ENCODE measurements around the gene ZSWIM8.
A peak's percentile ranks its signal among the peaks of the same experiment; 100 is the strongest.

ZSWIM8 gene

DNA sequence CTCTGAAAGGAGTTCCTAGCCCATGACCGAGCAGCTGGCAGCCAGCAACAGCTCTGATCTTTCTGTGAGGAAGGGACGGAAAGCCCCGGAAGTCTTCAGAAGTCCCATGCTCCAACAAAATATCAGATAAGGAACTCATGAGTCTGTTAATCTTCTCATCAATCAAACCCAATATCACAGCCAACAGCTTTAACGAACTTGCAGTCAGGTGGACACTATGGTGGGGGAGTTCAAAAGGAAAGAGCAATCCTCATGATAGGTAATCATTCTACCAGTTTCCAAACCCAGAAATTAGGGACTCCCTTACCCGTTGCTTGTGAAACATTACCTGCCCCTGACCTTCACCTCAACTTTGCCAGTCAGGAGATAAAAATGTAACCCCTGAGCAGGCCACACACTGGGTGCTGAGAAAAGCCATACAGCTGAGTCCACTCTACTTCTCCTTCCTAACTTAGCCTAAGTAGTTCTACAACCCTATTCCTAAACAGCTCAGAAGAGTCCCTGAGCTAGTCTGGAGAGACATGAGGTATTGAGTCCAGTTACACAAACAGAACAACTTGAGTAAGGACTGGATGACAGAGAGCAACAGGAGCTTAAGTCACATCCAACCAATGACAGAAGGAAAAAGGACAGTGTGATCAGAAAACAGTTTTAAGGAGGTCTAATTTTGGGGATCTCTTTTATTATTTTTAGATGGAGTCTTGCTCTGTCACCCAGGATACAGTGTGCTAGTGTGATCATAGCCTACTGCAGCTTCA lies 23.8 kb downstream of the ZSWIM8 start:
- Histone ChIP-seq H4K20me1 (ENCODE audit: insufficient read depth, low read length) (no peaks in the 10 kb centered on the region), H3K4me3 (ENCODE audit: low read length) (no peak overlapping the region), H3K36me3 (replicated peaks; ENCODE audit: insufficient read depth, low read length) (no peaks in the 10 kb centered on the region), H3K4me2 (ENCODE audit: low read depth, low read length) (no peak overlapping the region), H3K27me3 (replicated peaks; ENCODE audit: insufficient read depth, low read length) (no peaks in the 10 kb centered on the region), H3K79me2 (ENCODE audit: low read length) (peaks cover 12% of the 10 kb centered on the region), H3K4me1 (ENCODE audit: low read length) (peaks cover 5% of the 10 kb centered on the region), H2AFZ (ENCODE audit: low read length) (no peak overlapping the region), H3K9ac (ENCODE audit: low read length) (no peak overlapping the region), H3F3A (ENCODE audit: insufficient read depth, low read length) (peaks cover 18% of the 10 kb centered on the region), H3K9me2 (replicated peaks; ENCODE audit: insufficient read depth, low read length) (no peaks in the 10 kb centered on the region), H3K27ac (ENCODE audit: low read length) (no peak overlapping the region), H3K9me3 (replicated peaks; ENCODE audit: insufficient read depth, low read length) (no peaks in the 10 kb centered on the region)
- DNase-seq, result no peak
- TF ChIP-seq, protein P1, sequence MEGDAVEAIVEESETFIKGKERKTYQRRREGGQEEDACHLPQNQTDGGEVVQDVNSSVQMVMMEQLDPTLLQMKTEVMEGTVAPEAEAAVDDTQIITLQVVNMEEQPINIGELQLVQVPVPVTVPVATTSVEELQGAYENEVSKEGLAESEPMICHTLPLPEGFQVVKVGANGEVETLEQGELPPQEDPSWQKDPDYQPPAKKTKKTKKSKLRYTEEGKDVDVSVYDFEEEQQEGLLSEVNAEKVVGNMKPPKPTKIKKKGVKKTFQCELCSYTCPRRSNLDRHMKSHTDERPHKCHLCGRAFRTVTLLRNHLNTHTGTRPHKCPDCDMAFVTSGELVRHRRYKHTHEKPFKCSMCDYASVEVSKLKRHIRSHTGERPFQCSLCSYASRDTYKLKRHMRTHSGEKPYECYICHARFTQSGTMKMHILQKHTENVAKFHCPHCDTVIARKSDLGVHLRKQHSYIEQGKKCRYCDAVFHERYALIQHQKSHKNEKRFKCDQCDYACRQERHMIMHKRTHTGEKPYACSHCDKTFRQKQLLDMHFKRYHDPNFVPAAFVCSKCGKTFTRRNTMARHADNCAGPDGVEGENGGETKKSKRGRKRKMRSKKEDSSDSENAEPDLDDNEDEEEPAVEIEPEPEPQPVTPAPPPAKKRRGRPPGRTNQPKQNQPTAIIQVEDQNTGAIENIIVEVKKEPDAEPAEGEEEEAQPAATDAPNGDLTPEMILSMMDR (IDR thresholded peaks at IDR 0.05; ENCODE audit: low read length), result no peak
- no peak for TF ChIP-seq EZH2 (optimal IDR thresholded peaks at IDR 0.05; ENCODE audit: low read depth, low read length)
- no peak for TF ChIP-seq EZH2phosphoT487 (IDR thresholded peaks at IDR 0.05; ENCODE audit: low read length)

DNA sequence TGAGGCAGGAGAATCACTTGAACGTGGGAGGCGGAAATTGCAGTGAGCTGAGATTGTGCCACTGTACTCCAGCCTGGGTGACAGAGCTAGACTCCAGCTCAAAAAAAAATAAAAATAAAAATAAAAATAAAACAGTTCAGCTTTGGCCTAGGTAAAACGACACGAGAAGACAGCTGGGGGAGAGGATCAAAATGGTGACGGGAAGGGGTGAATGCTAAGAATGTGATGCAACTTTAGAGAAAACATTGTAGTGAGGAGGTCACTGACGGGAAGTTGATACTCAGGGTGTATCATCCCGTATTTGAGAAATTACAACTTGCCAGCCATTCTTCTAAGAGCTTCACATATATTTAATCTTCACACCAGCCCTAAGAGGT lies 24.9 kb downstream of the ZSWIM8 start:
- H3K4me2 ChIP-seq (ENCODE audit: low read depth, low read length), result peak overlapping the region; percentile 90
- H3K36me3 ChIP-seq (replicated peaks; ENCODE audit: insufficient read depth, low read length), result no peaks in the 10 kb centered on the region
- H2AFZ ChIP-seq (ENCODE audit: low read length), result peak overlapping the region; percentile 77; the same call in 1 of the 2 replicates
- no peaks in the 10 kb centered on the region for H4K20me1 ChIP-seq (ENCODE audit: insufficient read depth, low read length)
- no peaks in the 10 kb centered on the region for H3K27me3 ChIP-seq (replicated peaks; ENCODE audit: insufficient read depth, low read length)
- H3K79me2 ChIP-seq (ENCODE audit: low read length), result peaks cover 12% of the 10 kb centered on the region
- no peaks in the 10 kb centered on the region for H3K4me1 ChIP-seq (ENCODE audit: low read length)
- peak overlapping the region; percentile 79; the same call in 1 of the 2 replicates for H3K9ac ChIP-seq (ENCODE audit: low read length)
- TF ChIP-seq EZH2phosphoT487 (IDR thresholded peaks at IDR 0.05; ENCODE audit: low read length) (no peak), EZH2 (optimal IDR thresholded peaks at IDR 0.05; ENCODE audit: low read depth, low read length) (no peak)
- TF ChIP-seq, protein P1 (IDR thresholded peaks at IDR 0.05; ENCODE audit: low read length), result no peak
- H3K9me3 ChIP-seq (replicated peaks; ENCODE audit: insufficient read depth, low read length), result no peaks in the 10 kb centered on the region
- H3F3A ChIP-seq (ENCODE audit: insufficient read depth, low read length), result peaks cover 14% of the 10 kb centered on the region
- no peak for DNase-seq
- H3K27ac ChIP-seq (ENCODE audit: low read length), result no peak overlapping the region
- no peaks in the 10 kb centered on the region for H3K9me2 ChIP-seq (replicated peaks; ENCODE audit: insufficient read depth, low read length)
- H3K4me3 ChIP-seq (ENCODE audit: low read length), result peak overlapping the region; percentile 91

DNA sequence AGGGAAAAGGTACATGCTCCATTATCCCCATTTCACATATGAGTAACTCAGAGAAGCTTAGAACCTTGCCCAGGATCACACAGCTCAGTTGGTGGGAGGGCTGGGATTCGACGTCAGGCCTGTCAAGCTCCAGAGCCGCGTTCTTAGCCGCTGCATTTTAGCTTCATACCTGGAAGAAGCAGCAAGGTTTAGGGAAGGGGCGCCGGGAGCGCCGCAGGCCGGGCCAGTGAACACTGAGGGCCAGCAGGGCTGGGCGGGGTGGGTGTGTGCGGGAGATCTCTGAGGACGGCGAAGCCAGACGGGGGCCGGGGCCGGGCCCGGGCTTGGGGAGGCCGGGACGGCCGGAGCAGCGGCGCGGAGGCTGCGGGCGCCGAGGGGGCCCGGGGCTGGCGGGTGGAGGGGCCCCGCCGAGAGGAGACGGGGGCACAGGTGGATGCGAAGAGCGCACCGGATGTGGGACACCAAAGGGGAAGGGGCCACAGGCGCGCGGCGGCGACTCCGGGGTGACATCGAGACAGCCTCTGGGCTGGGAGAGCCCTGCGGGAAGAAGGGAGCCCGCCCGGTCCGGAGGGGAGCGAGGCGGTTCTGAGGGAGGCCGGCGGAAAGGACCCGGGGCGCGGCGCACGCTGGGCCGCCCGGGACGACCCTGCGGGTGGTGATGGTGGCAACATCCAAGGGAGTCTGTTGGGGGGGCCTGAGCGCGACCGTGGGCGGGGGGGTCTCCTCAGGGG lies 25.5 kb downstream of the ZSWIM8 start:
- peak; percentile 34 for DNase-seq
- H3K79me2 ChIP-seq (ENCODE audit: low read length), result peaks cover 12% of the 10 kb centered on the region
- H3K36me3 ChIP-seq (replicated peaks; ENCODE audit: insufficient read depth, low read length), result no peaks in the 10 kb centered on the region
- H3K9me2 ChIP-seq (replicated peaks; ENCODE audit: insufficient read depth, low read length), result no peaks in the 10 kb centered on the region
- no peaks in the 10 kb centered on the region for H3K9me3 ChIP-seq (replicated peaks; ENCODE audit: insufficient read depth, low read length)
- H3K4me3 ChIP-seq (ENCODE audit: low read length), result peak overlapping the region; percentile 91
- peak overlapping the region; percentile 77 for H2AFZ ChIP-seq (ENCODE audit: low read length)
- H3K9ac ChIP-seq (ENCODE audit: low read length), result peak overlapping the region; percentile 79
- no peaks in the 10 kb centered on the region for H4K20me1 ChIP-seq (ENCODE audit: insufficient read depth, low read length)
- peak overlapping the region; percentile 62; the same call in 1 of the 2 replicates for H3K27ac ChIP-seq (ENCODE audit: low read length)
- no peaks in the 10 kb centered on the region for H3K4me1 ChIP-seq (ENCODE audit: low read length)
- no peak for TF ChIP-seq EZH2 (optimal IDR thresholded peaks at IDR 0.05; ENCODE audit: low read depth, low read length)
- TF ChIP-seq EZH2phosphoT487 (IDR thresholded peaks at IDR 0.05; ENCODE audit: low read length), result no peak
- TF ChIP-seq, protein P1 (IDR thresholded peaks at IDR 0.05; ENCODE audit: low read length), result no peak
- peaks cover 14% of the 10 kb centered on the region for H3F3A ChIP-seq (ENCODE audit: insufficient read depth, low read length)
- H3K27me3 ChIP-seq (replicated peaks; ENCODE audit: insufficient read depth, low read length), result no peaks in the 10 kb centered on the region
- peak overlapping the region; percentile 90 for H3K4me2 ChIP-seq (ENCODE audit: low read depth, low read length)

All from MM.1S (cell line).